ENCODE measurements around the gene LRCH4. TPM values are rescaled to one million over a fixed set of nuclear protein-coding genes. Genes with fewer than 3 reads are reported as not detected.
A peak's percentile ranks its signal among the peaks of the same experiment; 100 is the strongest.

The LRCH4 gene
- total and polyA plus RNA-seq, 2 of the 13 experiments (the other 11 are each of a cell fraction or from before 2014, with no cell fraction given), result 7.0 to 9.3 TPM

GRCh38 chr7:100546129-100546925, 39.6 kb downstream of the LRCH4 start (continued):
- TF ChIP-seq, protein P1, sequence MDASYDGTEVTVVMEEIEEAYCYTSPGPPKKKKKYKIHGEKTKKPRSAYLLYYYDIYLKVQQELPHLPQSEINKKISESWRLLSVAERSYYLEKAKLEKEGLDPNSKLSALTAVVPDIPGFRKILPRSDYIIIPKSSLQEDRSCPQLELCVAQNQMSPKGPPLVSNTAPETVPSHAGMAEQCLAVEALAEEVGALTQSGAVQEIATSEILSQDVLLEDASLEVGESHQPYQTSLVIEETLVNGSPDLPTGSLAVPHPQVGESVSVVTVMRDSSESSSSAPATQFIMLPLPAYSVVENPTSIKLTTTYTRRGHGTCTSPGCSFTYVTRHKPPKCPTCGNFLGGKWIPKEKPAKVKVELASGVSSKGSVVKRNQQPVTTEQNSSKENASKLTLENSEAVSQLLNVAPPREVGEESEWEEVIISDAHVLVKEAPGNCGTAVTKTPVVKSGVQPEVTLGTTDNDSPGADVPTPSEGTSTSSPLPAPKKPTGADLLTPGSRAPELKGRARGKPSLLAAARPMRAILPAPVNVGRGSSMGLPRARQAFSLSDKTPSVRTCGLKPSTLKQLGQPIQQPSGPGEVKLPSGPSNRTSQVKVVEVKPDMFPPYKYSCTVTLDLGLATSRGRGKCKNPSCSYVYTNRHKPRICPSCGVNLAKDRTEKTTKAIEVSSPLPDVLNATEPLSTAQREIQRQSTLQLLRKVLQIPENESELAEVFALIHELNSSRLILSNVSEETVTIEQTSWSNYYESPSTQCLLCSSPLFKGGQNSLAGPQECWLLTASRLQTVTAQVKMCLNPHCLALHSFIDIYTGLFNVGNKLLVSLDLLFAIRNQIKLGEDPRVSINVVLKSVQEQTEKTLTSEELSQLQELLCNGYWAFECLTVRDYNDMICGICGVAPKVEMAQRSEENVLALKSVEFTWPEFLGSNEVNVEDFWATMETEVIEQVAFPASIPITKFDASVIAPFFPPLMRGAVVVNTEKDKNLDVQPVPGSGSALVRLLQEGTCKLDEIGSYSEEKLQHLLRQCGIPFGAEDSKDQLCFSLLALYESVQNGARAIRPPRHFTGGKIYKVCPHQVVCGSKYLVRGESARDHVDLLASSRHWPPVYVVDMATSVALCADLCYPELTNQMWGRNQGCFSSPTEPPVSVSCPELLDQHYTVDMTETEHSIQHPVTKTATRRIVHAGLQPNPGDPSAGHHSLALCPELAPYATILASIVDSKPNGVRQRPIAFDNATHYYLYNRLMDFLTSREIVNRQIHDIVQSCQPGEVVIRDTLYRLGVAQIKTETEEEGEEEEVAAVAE (CRISPR knock-in tag; IDR thresholded peaks at IDR 0.05; ENCODE audit: borderline replicate concordance), result no peak; the same call in 1 of the 2 replicates
- TF ChIP-seq SP5 (CRISPR knock-in tag; IDR thresholded peaks at IDR 0.05; ENCODE audit: borderline replicate concordance, low read depth), result peak; percentile 79
- TF ChIP-seq MAFK (conservative IDR thresholded peaks at IDR 0.05 in 1 of 2, IDR thresholded peaks at IDR 0.05 in 1 of 2; ENCODE audit: low read length in 2 of 2), result no peak
- TF ChIP-seq ZNF776 (CRISPR knock-in tag; IDR thresholded peaks at IDR 0.05), result no peak
- no peak for TF ChIP-seq RAD21 (CRISPR knock-in tag; IDR thresholded peaks at IDR 0.05)
- TF ChIP-seq ZNF20 (CRISPR knock-in tag; IDR thresholded peaks at IDR 0.05), result no peak
- TF ChIP-seq HNRNPL (IDR thresholded peaks at IDR 0.05; ENCODE audit: low read depth, low read length), result no peak
- TF ChIP-seq, protein P2, sequence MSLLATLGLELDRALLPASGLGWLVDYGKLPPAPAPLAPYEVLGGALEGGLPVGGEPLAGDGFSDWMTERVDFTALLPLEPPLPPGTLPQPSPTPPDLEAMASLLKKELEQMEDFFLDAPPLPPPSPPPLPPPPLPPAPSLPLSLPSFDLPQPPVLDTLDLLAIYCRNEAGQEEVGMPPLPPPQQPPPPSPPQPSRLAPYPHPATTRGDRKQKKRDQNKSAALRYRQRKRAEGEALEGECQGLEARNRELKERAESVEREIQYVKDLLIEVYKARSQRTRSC (CRISPR knock-in tag; IDR thresholded peaks at IDR 0.05; ENCODE audit: low read depth), result no peak
- TF ChIP-seq CBX5 (CRISPR knock-in tag; IDR thresholded peaks at IDR 0.05; ENCODE audit: borderline replicate concordance), result no peak
- TF ChIP-seq ZNF33A (CRISPR knock-in tag; IDR thresholded peaks at IDR 0.05; ENCODE audit: borderline replicate concordance), result no peak
- TF ChIP-seq PBX3 (CRISPR knock-in tag; IDR thresholded peaks at IDR 0.05; ENCODE audit: borderline replicate concordance), result no peak
- no peak; the same call in 1 of the 2 replicates for TF ChIP-seq ZNF788 (CRISPR knock-in tag; IDR thresholded peaks at IDR 0.05; ENCODE audit: borderline replicate concordance)
- TF ChIP-seq, protein P3, sequence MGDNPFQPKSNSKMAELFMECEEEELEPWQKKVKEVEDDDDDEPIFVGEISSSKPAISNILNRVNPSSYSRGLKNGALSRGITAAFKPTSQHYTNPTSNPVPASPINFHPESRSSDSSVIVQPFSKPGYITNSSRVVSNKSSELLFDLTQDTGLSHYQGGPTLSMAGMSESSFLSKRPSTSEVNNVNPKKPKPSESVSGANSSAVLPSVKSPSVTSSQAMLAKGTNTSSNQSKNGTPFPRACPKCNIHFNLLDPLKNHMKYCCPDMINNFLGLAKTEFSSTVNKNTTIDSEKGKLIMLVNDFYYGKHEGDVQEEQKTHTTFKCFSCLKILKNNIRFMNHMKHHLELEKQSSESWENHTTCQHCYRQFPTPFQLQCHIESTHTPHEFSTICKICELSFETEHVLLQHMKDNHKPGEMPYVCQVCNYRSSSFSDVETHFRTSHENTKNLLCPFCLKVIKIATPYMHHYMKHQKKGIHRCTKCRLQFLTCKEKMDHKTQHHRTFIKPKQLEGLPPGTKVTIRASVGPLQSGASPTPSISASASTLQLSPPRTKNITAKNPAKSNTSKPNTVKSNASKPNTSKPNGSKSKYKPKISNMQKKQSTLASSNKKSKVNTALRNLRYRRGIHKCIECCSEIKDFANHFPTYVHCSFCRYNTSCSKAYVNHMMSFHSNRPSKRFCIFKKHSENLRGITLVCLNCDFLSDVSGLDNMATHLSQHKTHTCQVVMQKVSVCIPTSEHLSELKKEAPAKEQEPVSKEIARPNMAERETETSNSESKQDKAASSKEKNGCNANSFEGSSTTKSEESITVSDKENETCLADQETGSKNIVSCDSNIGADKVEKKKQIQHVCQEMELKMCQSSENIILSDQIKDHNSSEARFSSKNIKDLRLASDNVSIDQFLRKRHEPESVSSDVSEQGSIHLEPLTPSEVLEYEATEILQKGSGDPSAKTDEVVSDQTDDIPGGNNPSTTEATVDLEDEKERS (CRISPR knock-in tag; IDR thresholded peaks at IDR 0.05), result 0 out of 2 replicates have a peak, but pooled peaks have one; percentile 61
- TF ChIP-seq ZSCAN12 (CRISPR knock-in tag; IDR thresholded peaks at IDR 0.05), result no peak
- TF ChIP-seq E2F5 (CRISPR knock-in tag; conservative IDR thresholded peaks at IDR 0.05), result no peak

Data from HepG2 (cell line).